Coronary artery (tissue), 2 donors: ENCODE results near the gene TEX10.

Source experiments
- DNase-seq: peaks from one replicate; pipeline ENCODE4 v3.0.0-alpha.2; 2017; ENCODE audit warnings: low spot score
- H3K27ac ChIP-seq, 2 donors: fragments of 200-600 bp; sonication (generic); one replicate each; pipeline ENCODE4 v1.5.1; 2016 to 2019
- H3K4me3 ChIP-seq: fragments of 200-600 bp; sonication (generic); 2 replicates; pipeline ENCODE4 v1.5.1; 2016; ENCODE audit warnings: mild to moderate bottlenecking, moderate library complexity
- CTCF ChIP-seq: fragments of 200-600 bp; sonication (generic); IDR thresholded peaks from one replicate; pipeline ENCODE4 v1.5.1; 2019; ENCODE audit warnings: antibody characterized with exemption

The TEX10 gene

DNA sequence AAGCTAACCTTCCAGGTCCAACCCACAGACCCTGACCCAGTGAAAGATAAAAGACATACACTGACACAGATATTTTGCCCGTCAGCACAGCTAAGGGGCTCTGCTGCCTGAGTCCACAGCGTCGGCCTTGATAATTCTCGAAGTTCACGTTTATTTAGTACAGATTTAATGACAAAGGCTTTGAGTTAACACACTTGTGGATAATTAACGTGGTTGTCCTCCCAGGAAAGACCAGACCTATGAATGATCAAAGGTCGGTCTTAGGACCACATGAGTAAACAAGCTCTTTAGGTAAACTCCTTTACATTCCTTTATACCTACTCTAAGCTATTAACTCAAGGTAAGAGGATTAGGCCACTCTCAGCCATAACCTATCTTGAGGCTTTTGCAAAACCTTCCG is 11.3 kb upstream of the TEX10 start:
- no peak overlapping the region for H3K27ac ChIP-seq
- no peak overlapping the region for H3K4me3 ChIP-seq
- TF ChIP-seq CTCF, result no peak
- no peak for DNase-seq

DNA sequence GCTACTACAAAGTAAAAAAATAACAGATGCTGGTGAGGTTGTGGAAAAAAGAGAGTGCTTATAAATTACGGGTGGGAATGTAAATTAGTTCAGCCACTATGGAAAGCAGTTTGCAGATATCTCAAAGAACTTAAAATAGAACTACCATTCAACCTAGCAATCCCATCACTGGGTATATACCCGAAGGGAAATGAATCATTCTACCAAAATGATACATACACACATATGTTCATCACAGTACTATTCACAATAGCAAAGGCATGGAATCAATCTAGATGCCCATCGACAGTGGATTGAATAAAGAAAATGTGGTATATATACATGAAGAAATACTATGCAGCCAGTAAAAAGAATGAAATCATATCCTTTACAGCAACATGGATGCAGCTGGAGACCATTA is 6.3 kb upstream of the TEX10 start:
- Histone ChIP-seq H3K4me3 (no peak overlapping the region), H3K27ac (no peak overlapping the region)
- no peak for TF ChIP-seq CTCF
- no peak for DNase-seq

- no peak for DNase-seq
- no peak for TF ChIP-seq CTCF
- no peak overlapping the region for H3K27ac ChIP-seq
- no peak overlapping the region for H3K4me3 ChIP-seq
These were observed 4.8 kb upstream of the TEX10 start for GRCh38 chr9:100357501-100357900.

DNA sequence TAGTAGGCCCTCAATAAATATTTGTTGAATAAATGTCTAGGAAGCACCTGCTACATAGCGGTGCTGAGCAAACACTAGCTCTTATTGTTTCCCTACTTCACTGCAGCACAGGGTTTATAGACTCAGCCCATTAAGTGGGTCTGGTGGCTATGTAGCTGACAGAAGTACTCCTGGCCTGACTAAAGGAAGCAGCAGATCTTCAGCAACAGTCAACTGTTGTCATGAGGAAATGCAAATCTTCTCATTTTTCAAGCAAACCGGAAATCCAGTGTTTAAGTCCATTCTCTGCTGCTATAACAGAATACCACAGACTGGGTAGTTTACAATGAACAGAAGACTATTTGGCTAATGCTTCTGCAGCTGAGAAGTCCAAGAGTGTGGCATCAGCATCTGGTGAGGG is 2.8 kb upstream of the TEX10 start:
- Histone ChIP-seq H3K4me3 (no peak overlapping the region), H3K27ac (no peak overlapping the region)
- no peak for DNase-seq
- no peak for TF ChIP-seq CTCF

GRCh38 chr9:100354121-100354800 is 1.5 kb upstream of the TEX10 start:
- no peak overlapping the region for H3K4me3 ChIP-seq
- H3K27ac ChIP-seq, result no peak overlapping the region
- no peak for TF ChIP-seq CTCF
- no peak for DNase-seq

DNA sequence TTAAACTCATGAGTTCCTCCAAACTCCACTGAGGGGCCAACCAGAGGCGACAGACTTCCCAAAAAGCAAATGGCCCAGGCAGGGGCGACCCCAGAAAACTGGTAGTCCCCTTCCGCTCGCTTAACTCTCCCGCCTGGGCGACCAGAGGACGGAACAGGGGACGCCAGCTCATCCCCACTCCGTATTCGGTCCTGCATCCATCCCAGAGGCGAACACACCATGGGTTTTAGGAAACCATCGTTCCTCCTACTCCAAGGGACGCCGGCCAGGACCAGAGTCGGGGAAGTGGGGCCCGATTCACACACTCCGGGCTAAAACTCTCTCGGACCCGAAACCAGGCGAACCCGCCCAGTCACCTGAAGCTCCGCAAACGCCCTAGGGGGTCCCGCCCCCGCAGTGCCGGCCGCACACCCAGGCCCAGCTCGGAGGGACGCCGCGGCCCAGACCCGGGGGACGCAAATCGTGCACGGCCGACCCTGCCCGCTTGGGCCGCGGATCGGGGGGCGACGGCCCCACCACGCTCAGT is 478 bp downstream of the TEX10 start:
- Histone ChIP-seq H3K4me3 (peak overlapping the region; percentile 88), H3K27ac (peak overlapping the region; percentile 79 to 82)
- TF ChIP-seq CTCF, result no peak
- peak; percentile 74 for DNase-seq

DNA sequence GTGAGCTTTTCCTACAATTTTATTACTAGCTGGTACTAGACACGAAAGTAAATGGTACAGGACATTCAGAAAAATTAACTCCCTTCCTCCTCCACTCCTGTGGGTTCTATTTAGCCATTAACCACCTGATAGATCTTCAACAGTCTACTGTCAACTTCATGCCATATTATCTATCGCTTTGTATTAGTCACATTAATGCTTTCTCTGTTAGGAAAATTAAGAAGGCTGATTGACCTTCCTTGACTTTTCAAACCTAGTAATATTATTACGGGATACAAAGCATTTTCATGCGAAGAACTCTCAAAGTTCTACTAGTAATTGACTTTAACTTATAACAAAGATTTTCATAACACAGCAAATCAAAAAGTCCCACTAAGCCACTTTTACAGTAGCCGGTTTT is 1.2 kb downstream of the TEX10 start:
- peak overlapping the region; percentile 88 for H3K4me3 ChIP-seq

More for the DNA sequence above, 1.2 kb downstream of the TEX10 start:
- no peak for DNase-seq
- H3K27ac ChIP-seq, result no peak overlapping the region
- no peak for TF ChIP-seq CTCF
